NCI-H1417 (cell line): ENCODE data around the gene KLK1.
A peak's percentile ranks its signal among the peaks of the same experiment; 100 is the strongest.

Experiments used
- DNase-seq, 3 experiments: peaks; one replicate each; lab custom pipeline; 2025; lab: John Stamatoyannopoulos, UW

KLK1 gene

DNA sequence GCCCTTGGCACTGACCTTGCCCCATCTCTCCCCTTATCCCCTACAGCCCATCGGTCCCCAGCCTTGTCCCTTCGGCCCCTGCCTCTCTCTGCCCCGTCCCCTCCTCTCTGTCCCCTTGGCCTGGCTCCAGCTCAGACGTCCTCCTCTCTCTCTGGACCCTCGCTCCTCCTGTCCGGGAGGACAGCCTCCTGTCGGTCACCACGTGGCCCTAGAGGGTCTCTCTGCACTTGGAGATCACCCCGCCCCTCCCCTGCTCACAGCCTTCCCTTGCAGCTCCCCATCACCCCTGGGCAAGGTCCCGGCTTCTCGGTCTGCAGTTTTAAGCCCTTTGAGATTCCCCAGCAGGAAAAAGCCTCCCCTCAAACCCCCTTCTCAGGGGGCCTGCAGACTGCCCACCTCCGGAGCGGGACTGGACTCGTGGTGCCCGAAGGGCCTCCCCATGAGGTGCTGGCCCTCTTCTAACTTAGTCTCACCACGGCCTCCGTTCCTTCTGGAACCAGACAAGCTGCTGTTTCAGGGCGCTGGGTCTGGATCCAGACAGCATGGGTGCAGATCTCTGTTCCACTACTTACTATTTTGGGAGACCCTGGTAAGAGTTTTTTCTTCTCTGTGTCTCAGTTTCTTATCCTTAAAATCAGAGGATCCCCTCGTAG is 13.1 kb upstream of the KLK1 start:
- no peak for DNase-seq

DNA sequence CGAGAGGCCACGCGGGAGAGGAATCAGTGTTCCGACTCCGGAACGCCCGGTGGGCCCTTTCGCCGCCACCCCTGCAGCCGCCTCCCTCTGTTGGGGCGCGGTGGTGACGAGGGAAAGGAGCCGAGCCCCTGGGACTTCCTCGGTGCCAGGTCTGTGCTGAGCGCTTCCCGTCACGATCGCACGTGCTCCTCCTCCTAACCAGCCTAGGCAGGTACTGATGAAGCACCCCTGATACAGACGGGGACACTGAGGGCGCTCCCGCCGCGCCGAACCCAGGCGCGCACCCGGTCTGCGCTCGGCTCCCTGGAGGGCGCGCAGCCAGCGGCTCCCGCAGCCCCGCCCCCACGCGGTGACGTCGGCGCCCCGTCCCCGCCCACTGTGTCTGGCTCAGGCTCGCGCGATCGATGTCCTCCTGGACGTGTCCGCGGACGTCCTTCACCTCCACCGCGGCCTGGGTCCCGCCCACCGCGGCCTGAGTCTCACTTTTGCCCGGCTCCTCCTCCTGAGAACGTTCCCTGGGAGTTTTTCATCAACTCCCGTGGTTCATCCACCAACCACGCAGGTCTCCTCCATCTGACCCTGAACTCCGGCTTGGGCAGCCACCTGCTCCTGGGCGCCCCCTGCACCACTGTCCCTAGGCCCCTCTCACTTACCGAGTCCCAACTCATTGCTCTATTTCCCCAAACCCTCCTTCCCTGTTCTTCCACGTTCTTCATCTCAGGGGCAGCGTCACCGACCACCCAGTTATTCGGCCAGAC is 12.4 kb upstream of the KLK1 start:
- peak; percentile 81 to 85 (median 83) for DNase-seq

DNA sequence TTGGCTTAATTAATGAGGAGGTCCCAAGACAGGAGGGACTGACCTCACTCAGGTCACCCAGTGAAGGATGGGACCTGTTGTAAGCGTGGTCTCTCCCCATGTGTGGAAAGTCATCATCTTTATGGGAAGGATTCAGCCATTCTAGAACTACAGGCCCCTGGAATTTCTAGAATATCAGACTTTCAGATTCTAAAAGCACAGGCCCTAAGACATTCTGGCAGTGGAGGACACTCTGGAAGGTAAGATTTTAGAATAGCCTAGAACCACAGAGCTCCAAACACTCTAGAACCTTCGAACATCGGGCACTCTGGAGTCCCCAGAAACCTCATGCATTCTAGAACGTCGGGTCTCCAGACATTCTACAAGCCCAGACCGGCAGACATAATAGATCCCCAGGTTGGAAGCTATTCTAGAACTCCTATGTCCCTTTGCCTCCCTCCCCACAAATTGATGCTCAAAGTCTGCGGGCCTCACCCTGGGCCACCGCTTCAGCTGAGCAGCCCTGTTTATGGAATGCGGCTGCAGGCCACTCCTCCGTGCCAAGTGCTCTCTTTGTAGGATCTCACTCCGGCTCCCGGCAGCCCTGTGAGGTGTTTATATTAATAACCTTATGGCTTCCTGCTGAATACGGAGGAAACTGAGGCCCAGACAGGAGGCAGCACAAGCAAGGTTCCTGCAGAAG is 11.7 kb upstream of the KLK1 start:
- DNase-seq: peak; percentile 28 to 80 (median 66)

DNA sequence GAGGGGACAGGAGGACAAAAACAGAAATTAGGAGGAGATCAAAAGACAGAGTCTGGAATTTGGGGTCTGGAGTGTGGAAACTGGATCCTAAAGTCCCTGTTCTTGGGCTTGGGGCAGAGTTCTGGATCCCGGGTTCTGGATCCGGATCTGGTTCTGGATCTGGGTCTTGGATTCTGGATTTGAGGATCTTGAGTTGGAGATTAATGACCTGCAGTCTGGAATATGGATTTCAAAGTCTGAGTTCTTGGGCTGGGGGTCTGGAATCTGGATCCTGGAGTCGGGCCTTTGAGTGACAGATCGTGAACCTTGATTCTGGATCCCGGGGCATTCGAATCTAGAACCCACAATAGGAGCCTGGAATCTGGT is 10.2 kb upstream of the KLK1 start:
- no peak for DNase-seq

DNA sequence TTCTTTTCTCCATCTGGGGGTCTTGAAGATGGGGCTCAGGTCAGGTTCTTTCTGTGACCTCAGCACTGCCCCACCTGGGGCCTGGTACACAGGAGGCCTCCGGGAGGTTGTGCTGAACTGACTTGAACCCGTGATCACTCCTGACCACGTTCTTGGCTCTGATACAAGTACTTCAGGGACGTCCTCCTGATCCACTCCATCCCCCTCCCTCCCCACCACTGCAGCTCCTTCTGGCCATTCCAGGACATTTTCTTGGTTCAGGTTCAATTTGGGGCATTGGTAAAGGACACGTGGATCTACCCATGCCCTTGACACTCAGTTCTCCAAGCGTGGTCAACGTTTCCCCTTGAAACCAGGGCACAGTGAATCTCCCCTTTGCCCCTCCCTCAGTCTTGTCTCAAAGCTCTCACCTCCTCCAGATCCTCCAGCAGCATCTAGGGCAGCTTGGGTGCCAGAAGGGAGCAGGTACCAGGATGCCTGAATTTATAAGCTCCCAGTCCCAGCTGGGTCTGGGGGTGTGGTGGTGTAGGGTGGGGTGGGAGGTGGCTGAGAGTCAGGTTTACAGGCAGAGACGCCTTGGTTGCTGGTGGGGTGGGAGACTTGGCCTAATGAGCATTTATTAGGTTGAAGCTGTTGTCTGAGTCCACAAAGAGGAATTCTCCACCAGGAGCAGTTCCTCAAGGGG is 9.7 kb upstream of the KLK1 start, which contains the start of gene KLK15:
KLK15 (minus strand) TSS at position 458 of the 685 bp plus-strand sequence. CDS start 2,082 bp downstream, outside the sequence.
- DNase-seq: no peak

DNA sequence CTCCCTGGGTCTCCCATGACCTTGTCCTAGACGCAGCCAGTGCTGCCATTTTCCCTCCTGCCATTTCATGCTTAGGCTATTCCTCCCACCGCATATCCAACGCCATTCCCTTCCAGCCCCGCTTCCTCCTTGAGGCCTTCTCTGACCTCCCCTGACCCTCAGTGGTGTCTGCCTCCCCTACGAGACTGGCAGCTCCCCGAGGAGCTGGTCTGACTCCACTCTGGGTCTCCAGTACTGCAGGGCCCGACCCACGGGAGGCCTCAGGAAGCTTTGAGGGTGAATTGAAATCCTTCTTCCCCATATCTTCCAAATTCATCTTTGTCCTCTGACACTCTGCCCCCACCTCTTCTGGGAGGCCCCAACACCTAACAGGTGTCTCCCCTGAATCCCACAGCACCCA is 9.1 kb upstream of the KLK1 start:
- DNase-seq: no peak

DNA sequence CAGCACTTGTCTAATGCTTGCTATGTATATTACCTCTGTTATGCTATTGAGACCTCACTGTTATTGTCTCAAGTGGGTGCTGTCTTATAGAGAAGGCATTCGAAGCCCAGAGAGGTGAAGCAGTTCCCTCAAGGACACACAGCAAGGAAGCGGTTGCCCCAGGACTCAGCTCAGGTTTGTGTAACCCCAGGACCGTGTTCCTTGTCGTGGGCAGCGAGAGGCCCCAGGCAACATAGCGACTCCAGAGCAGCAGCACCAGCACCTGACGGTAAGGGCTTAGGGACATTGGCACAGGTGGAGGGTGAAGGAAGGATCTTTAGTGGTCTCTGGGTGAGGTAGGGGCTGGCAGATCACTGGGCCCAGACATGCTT is 7.4 kb upstream of the KLK1 start:
- no peak for DNase-seq

DNA sequence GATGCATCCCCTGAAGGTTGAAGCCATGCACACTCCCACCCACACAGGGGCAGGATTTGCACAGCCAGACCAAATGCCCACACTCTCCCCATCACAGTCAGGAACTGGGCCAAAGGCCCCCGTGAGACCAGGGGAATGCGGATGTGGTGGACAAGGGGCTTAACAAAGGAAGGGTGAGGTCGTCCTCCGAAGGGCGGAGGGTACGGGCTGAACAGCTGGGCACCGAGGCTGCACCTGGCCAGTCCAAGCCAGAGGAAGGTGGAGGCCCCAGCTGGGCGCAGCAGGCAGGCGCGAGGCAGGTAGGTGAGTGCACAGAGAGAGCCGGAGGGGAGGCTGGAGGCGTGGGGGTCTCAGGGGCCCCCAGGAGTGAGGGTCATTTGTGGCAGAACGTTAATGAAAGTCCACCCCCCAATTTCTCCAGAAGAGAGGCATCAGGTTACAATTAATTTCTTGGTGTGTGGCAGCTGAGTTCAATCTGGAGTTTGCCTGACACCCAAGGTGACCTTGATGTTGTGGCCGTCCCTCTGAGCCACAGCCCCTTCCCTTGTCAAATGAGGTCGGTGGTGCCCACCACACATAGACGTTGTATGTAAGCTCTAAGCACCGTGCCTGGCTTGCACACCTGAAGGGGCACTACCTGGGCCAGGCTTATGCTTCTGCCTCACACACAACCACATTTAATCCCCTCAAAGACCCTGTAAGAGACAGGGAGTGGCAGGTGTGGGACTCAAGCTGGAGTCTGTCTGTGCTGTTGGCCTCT is 6.9 kb upstream of the KLK1 start:
- DNase-seq: peak in 1 of 3 experiments; percentile 23

GRCh38 chr19:50829801-50830200 is 6.2 kb upstream of the KLK1 start:
- no peak for DNase-seq

DNA sequence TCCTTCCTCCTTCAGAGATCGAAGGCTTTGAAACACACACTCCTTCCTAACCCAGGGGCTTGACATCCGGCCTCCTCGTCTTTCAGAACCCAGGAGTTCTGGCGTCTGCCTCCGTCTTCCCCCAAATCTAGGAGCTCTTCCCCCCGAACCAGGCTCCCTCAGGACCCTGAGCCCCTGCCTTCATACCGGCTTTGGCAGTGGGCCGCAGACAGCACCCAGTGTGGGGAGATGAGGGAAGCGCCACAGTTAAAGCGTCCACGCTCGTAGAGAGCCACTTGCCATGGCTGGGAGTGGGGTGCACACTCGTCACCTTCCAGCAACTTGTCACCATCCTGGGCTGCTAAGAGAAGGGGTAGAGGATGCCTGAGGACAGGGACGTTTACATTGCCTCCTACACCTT is 3.9 kb upstream of the KLK1 start:
- DNase-seq: no peak

GRCh38 chr19:50826492-50827240 is 3.1 kb upstream of the KLK1 start:
- no peak for DNase-seq

DNA sequence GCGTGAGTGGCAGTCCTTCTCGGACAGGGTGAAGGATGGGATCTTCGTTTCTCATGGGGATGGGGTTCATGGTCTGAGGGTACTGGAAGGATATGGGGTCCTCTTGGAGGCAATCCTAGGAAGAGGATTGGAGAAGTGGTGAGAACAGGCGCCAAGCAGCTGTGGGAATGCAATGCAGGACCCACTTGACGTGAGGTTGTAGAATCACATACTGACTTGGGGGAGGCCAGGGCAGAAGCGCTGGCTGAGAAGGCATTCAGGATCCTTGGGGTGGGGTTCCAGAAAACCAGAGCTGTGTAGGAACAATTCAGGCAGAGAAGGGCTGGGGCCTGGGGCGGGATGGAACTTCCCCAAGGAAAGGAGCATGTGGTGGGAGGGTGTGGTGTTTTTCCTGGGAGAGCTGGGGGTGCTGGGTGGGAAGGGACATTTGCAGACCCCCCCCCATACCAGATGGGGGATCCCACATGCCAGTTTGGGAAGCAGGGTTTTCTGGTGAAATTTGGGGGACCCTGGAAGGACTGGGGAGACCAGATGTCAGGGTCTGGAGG is 852 bp downstream of the KLK1 start:
- DNase-seq: no peak

GRCh38 chr19:50821622-50822021 is 2.0 kb downstream of the KLK1 start:
- no peak for DNase-seq

DNA sequence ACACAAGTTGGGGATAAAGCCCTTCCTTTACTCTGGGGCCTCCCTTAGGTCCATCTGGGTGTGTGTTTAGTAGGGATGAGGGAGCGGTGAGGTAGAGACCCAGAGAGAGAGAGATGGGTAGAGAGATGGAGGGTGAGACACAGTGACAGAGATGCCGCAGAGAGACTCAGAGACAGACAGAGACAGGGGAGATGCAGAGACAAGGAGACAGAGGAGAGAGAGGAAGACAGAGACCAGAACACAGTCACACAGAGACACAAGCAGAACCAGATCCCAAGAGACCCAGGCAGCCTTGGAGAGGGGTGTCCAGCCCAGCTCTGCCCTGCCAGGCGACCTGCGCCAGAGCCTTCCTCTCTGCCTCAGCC is 2.4 kb downstream of the KLK1 start:
- no peak for DNase-seq

DNA sequence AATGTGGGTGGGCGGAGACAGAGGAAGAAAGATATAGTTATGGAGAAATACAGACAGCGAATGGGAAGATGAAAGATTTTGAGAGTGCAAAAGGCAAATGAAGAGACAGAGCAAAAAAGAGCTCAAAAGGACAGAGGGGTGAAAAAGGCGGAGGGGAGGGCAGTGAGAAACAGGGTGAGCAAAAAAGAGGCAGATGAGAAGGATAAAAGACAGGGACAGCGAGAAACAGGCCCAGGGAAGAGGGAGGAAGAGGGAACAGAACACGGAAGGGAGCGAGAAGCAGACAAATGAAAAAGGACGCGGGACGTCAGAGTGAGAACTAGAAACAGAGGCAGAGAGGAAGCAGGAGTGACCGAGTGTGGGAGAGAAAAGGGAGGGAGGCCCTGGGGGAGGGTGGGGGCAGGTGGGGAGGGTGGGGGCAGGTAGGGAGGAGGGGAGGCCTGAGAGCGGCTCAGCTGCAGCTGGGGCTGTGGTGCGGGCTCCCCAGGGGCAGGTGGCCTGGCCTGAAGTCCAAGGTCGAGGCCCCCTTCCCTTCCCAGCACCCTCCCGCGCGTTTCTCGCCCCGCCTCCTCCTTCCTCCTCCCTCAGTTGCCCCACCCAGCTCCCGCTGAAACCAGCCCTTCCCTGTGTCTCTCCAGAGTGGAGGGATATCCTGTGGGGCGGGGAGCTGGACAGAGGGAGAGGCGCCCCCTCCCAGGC is 2.9 kb downstream of the KLK1 start:
- DNase-seq: peak in 2 of 3 experiments; percentile 53 to 68

DNA sequence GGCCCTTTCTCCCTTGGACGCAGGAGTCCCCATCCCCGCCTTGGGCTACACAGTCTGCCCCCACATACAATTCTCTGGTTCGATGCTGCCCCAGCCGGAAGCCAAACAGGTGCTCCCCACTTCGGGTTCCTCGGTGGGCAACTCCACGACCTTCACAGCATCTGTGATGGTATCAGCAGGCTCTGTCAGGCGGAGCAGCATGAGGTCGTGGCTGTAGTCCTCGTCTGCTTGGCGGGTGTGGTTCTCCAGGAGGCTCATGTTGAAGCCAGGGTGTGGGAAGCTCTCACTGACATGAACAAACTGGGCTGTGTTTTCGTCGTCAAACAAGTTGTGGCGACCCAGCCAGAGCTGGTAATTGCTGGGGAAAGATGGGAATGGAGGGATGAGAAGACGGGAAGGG is 3.5 kb downstream of the KLK1 start:
- DNase-seq: peak in 2 of 3 experiments; percentile 39 to 66

GRCh38 chr19:50819636-50820035 is 4.0 kb downstream of the KLK1 start:
- peak in 2 of 3 experiments; percentile 45 to 66 for DNase-seq

DNA sequence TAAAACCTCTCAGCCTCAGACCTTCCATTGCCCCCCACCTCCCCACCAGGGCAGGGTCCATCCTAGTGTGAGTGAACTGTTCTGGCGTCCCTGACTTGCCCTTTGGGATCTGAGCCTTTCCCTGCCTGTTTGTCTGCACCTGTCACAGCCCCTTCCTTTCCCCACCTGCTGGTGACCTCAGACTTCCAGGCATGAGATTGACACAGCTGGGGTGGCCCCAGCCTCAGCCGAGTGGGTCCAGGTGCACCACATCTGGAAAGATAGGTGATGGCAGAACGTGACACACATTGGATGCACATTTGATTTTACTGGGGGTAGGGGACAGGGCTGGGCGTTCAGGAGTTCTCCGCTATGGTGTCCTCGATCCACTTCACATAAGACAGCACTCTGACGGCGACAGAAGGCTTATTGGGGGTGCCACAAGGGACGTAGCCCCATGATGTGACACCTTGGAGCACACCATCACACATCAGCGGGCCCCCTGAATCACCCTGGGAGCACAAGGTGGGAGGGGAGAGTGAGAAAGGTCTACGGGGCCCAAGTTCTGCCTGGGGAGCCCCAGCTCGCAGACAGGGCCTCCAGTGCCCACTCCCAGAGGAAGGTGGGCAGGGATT is 4.6 kb downstream of the KLK1 start:
- DNase-seq: peak in 2 of 3 experiments; percentile 59 to 80
